CD4-positive, alpha-beta T cell treated with Interleukin-1 beta for 1 hour (primary cell): Measurements from ENCODE around the gene NKX2-4.
"Not testable (repeated sequence)": the region's sequence is repeated elsewhere in the genome, so short reads cannot be mapped to it uniquely, and the experiment has no call there.

ENCODE experiments used
- DNase-seq, 2 donors: peaks; one replicate each; pipeline ENCODE4 v3.0.0-alpha.2; 2020 to 2022

NKX2-4 gene

GRCh38 chr20:21393816-21394519, 3.4 kb downstream of the NKX2-4 start:
- no peak for DNase-seq

GRCh38 chr20:21393166-21393565, 4.2 kb downstream of the NKX2-4 start:
- no peak for DNase-seq

DNA sequence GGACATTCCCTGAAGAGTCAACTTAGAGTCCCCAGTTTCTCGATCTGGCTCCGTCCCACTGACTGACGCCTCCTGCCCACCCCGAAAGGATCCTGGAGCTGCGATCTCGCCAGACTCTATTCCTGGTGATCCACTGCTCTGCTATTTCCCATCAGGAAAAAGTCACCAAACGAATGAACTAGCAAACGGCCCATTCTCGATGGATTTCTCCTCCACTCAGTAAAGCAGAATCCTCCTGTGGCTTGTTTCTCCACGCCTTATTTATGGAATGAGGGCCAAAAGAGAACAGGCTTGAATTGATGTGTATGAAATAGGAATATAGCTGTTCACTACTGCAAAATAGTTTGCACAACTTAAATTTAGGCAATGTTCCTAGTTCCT, 5.4 kb downstream of the NKX2-4 start:
- DNase-seq, result no peak

DNA sequence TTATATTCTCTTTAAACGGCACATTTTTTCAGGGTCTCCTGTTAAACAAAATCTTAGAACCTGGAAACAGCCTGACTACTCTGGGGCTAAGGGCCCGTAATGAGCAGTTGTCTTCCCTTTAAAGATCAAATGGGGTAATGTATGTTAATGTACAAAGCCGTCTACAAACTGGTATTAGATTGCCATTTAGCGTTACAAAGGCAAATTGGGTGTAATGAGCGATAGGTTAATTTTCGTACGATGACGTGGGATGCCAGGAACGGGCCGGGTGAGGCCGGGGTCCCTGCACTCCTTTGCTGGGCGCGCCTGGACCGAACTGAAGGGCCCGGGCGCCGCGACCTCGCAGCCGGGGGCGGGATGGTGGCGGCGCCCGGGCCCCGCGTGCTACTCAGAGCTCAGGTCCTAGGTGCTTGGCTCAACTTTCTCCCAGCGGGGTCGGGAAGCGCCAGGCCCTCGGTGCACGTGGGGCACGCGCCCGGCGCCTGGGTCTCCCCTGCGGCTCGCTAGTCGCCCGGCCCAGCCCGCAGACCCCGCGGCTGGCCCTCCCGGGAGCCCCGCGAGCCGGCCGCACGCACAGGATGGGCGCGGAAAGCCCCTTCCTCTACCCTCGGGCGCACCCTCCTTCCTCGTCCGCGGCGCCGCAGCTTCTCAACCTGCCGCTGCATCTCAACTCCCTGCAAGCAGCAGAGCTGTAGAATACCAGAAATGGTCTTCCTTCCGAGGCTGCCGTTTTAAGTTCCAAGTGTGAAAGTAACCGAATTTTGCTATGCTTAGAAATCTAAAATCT, 5.9 kb downstream of the NKX2-4 start:
- no peak for DNase-seq

DNA sequence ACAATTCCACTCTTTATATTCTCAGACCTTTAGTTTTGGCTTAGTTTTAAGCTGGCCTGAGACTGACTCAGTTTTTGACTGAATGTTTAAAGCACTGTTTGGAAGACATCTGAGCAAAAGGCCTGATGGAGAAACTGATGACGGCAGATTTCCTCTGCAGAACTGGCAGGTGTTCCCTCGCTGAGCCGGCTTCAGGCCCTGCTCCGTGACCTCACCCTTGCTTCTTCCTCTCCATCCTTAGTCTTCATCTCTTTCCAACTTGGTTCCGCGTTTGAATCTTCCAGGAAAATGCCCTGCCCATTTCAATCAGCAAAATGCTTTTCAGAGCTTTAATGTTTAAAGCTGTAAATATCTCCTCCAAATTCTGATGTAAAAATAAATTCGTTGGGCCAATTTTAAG, 6.6 kb downstream of the NKX2-4 start:
- DNase-seq, result no peak

DNA sequence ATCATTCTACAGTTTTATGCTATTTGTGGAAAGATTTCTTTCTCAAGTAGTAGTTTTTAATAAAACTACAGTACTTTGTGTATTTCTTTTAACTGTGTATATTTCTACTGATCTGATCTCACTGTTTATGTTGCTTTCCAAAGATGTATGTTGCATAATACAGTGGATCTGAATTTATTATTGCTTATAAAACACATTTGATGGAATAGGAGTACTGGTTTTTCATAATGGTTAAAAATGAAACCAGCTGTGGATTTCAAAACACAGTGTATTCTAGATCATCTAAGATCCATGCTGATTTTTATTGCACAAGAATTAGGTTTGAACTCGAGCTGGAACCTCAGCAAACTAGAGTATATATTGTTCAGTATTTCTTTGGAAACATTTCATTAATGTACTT, 8.0 kb downstream of the NKX2-4 start:
- no peak for DNase-seq

- DNase-seq, result no peak
Measured at GRCh38 chr20:21388566-21388965, 8.8 kb downstream of the NKX2-4 start.

DNA sequence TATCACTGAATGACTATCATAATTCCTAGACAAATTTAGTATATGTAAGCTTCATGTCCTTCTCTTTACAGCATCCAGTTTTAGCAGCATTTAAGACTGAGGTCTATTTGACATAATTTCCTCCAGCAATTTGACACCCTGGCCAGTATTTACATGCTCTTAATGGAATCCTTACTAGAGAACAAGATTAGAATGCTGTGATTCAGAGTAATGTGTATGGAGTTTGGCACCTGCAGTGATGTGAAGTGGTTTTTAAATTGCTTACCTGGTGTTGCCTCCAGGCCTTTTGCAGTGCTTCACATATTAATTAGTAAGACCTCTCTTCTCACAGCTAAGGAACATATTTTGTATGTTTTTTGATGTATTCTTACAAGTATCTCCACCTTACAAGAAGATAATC, 9.8 kb downstream of the NKX2-4 start:
- DNase-seq, result no peak

DNA sequence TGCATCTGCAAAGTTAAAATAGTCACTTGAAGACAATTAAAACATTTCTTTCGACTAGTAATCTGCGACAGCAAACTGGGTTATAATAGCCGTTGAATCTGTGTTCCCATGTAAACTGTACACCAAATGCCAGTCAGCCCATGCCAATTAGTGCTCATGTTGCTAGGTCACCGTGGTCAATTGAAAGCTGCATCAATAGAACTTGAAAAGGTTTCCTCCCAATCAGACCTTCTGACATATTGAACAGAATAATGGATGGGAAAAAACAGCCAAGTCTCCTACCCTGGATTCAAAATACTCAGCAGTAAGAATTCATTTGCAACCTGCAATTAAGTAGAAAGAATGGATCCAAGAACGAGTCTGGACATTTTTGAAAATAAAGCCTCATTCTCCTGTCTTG, 11.2 kb downstream of the NKX2-4 start:
- no peak for DNase-seq

- DNase-seq, result no peak
Measured at GRCh38 chr20:21384308-21384892, 12.9 kb downstream of the NKX2-4 start.

DNA sequence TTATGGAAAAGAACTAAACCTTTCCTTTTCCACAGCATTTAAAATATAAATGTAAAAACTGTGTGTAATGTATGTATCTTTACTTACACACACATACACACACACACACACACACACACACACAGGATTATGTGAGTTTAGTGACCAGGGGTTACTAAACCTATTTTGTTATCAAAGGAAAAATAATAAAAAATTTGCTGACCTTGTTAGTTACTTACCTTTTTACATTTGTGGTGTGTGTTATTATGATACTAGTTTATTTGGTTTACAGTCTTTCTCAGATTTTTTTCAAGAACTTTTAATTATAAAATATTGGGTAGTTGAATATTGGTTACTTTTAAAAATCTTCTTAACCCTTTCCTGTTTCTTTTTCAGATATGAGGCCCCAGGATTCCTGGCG, 15.7 kb downstream of the NKX2-4 start:
- no peak for DNase-seq

GRCh38 chr20:21380711-21381110, 16.6 kb downstream of the NKX2-4 start:
- DNase-seq, result no peak

DNA sequence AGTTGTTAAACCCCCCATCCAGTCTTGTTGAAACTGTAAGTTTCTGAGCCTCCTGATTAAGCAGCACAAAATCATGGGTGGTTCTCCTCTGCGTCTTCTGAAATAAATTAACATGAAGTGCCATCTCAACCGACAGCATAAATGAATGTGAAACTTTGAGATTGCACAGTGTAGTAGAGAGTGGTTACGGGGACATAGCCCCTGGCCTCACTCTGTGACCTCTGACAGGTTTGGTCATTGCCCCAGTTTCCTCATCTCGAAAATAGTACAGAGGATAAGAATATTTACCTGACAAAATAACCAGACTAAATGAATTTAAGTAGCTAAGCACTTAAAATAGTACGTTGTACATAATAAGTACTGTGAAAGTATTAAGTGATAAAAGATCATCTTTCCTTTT, 19.1 kb downstream of the NKX2-4 start:
- no peak for DNase-seq

- DNase-seq, result no peak
Measured at GRCh38 chr20:21377701-21378100, 19.6 kb downstream of the NKX2-4 start.

DNA sequence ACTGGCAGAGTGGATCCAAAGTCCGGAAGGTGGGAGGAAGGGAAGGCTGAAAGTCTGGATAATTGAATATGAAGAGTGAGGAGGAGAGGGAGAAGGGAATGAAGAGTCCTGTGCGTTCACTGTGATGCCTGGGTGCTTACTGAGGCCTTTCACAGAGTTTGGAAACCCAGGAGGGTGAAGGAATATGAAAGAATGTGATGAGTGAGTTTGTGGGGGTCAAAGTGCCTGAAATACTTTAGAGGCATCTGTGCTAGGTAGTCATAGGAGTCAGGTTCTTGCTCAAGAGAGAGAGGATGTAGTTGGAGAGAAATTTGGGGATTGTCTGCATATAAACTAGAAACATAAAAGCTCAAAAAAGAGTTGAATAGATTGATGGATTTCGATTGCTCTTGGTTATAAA, 20.7 kb downstream of the NKX2-4 start:
- DNase-seq, result no peak

DNA sequence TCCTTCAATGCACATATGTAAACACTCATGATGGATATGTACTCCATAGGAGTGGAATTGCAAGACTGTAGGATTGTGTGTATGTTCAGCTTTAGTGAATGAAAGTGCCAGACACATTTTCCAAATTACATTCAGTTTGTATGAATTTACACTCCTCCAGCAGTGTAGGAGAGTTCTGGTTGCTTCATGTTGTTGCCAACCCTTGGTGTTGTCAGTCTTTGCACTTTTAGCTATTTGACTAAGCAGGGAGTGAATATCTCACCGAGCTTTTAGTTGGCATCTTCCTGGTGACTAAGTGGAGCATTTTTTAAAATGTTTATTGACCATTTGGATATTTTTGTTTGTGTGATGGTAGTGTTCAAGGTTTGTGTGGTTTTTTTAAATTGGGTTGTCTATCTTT, 23.9 kb downstream of the NKX2-4 start:
- no peak for DNase-seq

- no peak for DNase-seq
Measured at GRCh38 chr20:21372016-21372415, 25.3 kb downstream of the NKX2-4 start.

- no peak for DNase-seq
Measured at GRCh38 chr20:21371193-21371592, 26.1 kb downstream of the NKX2-4 start.

GRCh38 chr20:21368791-21369190, 28.5 kb downstream of the NKX2-4 start:
- DNase-seq, result no peak

GRCh38 chr20:21366273-21366672, 31.1 kb downstream of the NKX2-4 start:
- not testable (repeated sequence) for DNase-seq

DNA sequence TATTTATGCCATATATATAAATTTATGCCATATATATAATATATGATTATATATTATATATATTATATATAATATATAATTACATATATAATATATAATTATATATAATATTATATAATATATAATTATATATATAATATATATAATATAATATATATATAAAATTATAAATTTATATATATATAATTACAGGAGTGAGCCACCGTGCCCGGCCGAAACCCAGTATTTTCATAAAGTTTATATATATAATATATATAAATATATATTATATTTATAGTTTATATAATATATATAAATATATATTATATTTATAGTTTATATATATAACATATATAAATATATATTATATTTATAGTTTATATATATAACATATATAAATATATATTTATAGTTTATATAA, 31.6 kb downstream of the NKX2-4 start:
- DNase-seq, result no peak

DNA sequence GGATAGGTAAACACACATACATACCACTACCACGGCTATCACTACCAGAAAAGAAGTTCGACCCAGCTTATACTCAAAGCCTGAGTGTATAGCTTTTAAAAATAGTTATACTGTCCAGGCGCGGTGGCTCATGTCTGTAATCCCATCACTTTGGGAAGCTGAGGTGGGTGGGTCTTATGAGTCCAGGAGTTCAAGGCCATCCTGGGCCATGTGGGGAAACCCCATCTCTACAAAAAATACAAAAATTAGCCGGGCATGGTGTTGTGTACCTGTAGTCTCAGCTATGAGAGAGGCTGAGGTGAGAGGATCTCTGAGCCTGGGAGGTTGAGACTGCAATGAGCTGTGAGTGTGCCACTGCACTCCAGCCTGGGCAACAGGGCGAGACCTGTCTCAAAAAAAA, 32.9 kb downstream of the NKX2-4 start:
- no peak for DNase-seq

DNA sequence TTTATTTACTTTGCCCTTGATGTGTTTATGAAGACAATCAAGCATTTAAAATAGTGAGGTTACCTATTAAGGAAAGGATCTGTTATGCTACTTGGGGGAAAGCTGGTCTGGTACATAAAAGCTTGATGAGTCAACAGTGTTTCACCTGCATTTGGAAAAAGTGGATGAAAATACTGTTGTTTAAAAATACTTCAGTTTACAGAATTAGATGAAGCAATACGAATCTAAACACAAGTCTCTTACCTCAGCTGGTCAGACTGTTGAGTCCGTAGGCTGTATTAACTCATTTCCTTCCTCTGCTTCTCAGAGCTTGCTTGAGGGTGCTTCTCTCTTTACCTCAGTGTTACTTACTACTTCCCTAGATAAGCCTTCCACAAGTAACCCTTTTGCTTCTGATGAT, 36.1 kb downstream of the NKX2-4 start:
- DNase-seq, result no peak

DNA sequence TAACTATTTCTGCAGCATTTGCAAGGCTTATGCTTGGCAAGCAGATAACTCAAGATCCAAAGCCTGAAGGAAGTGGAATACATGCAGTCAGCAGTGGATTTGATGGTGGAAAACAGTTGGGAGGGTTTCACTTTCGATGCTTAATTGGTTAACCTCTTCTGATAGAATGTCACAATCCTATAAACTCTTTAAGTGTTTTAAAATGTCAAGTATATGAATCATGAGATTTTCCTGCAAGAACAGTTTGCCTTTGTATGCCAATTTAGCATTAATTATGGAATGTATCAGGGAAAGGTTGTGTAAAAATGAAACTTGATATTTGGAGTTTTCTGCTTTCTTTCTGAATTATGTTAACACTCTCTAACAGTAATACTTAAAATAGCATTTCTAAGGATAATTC, 36.6 kb downstream of the NKX2-4 start:
- DNase-seq, result no peak
